ENCODE data around the gene VAV2. TPM values are rescaled to one million over a fixed set of nuclear protein-coding genes. Genes with fewer than 3 reads are reported as not detected.

The VAV2 gene
- total RNA-seq, 1 donor from 2014 or later, result 24.4 TPM

DNA sequence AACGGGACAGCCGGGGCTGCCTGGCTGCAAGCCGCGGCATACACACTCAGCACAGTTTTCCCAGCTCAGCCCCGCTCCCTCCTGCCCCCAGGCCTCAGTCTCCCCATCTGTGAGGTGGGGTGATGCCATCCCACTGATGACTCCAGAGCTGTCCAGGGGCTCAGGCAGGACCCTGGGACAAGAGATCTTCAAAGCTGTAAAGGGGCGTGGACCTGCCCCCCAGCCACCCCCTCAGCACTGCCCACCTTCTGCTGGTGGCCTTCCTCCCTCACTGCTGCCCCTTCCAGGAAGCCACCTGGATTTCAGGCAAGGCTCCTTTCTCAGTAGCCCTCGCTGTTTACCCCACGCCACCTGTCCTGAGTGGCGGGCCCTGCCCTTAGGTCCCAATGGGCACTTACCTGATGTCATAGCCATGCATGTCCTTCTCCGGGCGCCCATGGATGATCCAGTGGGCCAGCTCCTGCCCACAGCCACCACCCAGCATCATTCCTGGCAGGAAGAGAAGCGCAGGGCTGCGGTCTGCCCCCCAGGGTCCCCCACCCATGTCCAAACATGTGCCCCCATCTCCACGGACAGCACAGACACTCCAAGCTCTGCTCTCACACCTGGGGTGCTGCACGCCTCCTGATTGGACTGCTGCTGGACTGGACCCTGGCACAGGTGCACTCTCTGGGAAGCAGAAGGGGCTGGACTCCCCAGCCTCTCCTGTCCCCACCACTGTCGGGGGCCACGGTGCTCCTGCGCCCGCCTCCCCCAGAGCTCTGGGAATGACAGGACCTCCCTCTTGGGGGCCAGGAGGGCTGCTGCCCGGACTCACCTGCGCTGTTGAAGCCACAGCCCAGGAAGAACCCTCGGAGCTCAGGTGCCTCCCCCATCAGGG, 279.7 kb downstream of the VAV2 start:
- no peaks in the 10 kb centered on the region for H3K36me3 Mint-ChIP-seq (ENCODE audit: unreplicated experiment)
- no peaks in the 10 kb centered on the region for H3K9me3 Mint-ChIP-seq (ENCODE audit: unreplicated experiment)
- H3K4me3 Mint-ChIP-seq (ENCODE audit: unreplicated experiment), result no peak overlapping the region
- TF ChIP-seq, protein P1, sequence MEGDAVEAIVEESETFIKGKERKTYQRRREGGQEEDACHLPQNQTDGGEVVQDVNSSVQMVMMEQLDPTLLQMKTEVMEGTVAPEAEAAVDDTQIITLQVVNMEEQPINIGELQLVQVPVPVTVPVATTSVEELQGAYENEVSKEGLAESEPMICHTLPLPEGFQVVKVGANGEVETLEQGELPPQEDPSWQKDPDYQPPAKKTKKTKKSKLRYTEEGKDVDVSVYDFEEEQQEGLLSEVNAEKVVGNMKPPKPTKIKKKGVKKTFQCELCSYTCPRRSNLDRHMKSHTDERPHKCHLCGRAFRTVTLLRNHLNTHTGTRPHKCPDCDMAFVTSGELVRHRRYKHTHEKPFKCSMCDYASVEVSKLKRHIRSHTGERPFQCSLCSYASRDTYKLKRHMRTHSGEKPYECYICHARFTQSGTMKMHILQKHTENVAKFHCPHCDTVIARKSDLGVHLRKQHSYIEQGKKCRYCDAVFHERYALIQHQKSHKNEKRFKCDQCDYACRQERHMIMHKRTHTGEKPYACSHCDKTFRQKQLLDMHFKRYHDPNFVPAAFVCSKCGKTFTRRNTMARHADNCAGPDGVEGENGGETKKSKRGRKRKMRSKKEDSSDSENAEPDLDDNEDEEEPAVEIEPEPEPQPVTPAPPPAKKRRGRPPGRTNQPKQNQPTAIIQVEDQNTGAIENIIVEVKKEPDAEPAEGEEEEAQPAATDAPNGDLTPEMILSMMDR (IDR thresholded peaks at IDR 0.05), result no peak
- no peak overlapping the region for H3K27ac Mint-ChIP-seq (ENCODE audit: unreplicated experiment)
- no peak for DNase-seq (ENCODE audit: extremely low spot score, unreplicated experiment)
- peaks cover 36% of the 10 kb centered on the region for H3K4me1 Mint-ChIP-seq (ENCODE audit: unreplicated experiment)
- no peaks in the 10 kb centered on the region for H3K27me3 Mint-ChIP-seq (ENCODE audit: unreplicated experiment)

Other genes starting within 250 kb of the VAV2 start
- 19.9 and 22.0 TPM in 2 replicates for gene BRD3OS, start 33.2 kb upstream of the VAV2 start, total RNA-seq
- gene BRD3, start 75.7 kb upstream of the VAV2 start, total RNA-seq, result 56.2 and 63.8 TPM in 2 replicates
- 26.8 and 29.3 TPM in 2 replicates for gene WDR5, start 143.8 kb upstream of the VAV2 start, total RNA-seq
- gene RNU6ATAC, start 172.2 kb upstream of the VAV2 start, total RNA-seq, result 38.9 and 49.4 TPM in 2 replicates